HepG2 (cell line): Measurements from ENCODE around the gene TRMT112. TPM values are rescaled to one million over a fixed set of nuclear protein-coding genes. Genes with fewer than 3 reads are reported as not detected.
A peak's percentile ranks its signal among the peaks of the same experiment; 100 is the strongest.

ENCODE experiments used
- BRF2 ChIP-seq: sonication (generic); formaldehyde crosslinking; IDR thresholded peaks from 2 replicates; pipeline ENCODE4 v1.8.1; 2022; ENCODE audit warnings: mild to moderate bottlenecking, missing genetic modification reagents
- GABPA ChIP-seq, 2 experiments: IDR thresholded peaks; 2 replicates each; pipeline ENCODE4 v1.6.1; 2011 to 2016; ENCODE audit warnings: low read depth in 2 of 2, low read length in 1 of 2, missing biosample characterization in 1 of 2, missing genetic modification characterization in 1 of 2
- HOXD1 ChIP-seq: sonication (generic); formaldehyde crosslinking; IDR thresholded peaks from 2 replicates; pipeline ENCODE4 v1.5.0; 2020; ENCODE audit warnings: missing genetic modification reagents
- JARID2 ChIP-seq: sonication (generic); formaldehyde crosslinking; IDR thresholded peaks from 2 replicates; pipeline ENCODE4 v1.8.1; 2023; ENCODE audit warnings: missing genetic modification reagents, inconsistent platforms; ENCODE audit not compliant: insufficient replicate concordance
- MTERF4 ChIP-seq: sonication (generic); formaldehyde crosslinking; IDR thresholded peaks from 2 replicates; pipeline ENCODE4 v1.8.0; 2023; ENCODE audit warnings: mild to moderate bottlenecking, missing genetic modification reagents
- MYNN ChIP-seq: sonication (generic); formaldehyde crosslinking; IDR thresholded peaks from 2 replicates; pipeline ENCODE4 v1.4.0; 2020; ENCODE audit warnings: mild to moderate bottlenecking, low read depth, missing genetic modification reagents
- NFE2L1 ChIP-seq: sonication (generic); formaldehyde crosslinking; IDR thresholded peaks from 2 replicates; pipeline ENCODE4 v1.4.0; 2020; ENCODE audit warnings: missing genetic modification reagents, mild to moderate bottlenecking, borderline replicate concordance
- SMAD1 ChIP-seq: sonication (generic); formaldehyde crosslinking; IDR thresholded peaks from 2 replicates; pipeline ENCODE4 v1.4.0; 2020; ENCODE audit warnings: missing genetic modification reagents, low read depth, mild to moderate bottlenecking, borderline replicate concordance
- SMARCE1 ChIP-seq: fragments of 450-650 bp; IDR thresholded peaks from 2 replicates; pipeline ENCODE4 v1.6.1; 2017; ENCODE audit warnings: borderline replicate concordance
- TAF1 ChIP-seq: sonication (generic); formaldehyde crosslinking; IDR thresholded peaks from 2 replicates; pipeline ENCODE4 v1.4.0; 2020; ENCODE audit warnings: missing genetic modification reagents
- TCF12 ChIP-seq, 2 experiments: fragments of 450-650 bp in 1 of 2; sonication (generic) in 1 of 2; formaldehyde crosslinking in 1 of 2; IDR thresholded peaks; 2 replicates each; pipeline versions ENCODE4 v1.6.1 to v1.8.0; 2017 to 2022; ENCODE audit warnings: antibody characterized with exemption in 1 of 2, mild to moderate bottlenecking in 1 of 2, missing genetic modification reagents in 1 of 2, moderate library complexity in 1 of 2
- TEF ChIP-seq: sonication (generic); formaldehyde crosslinking; IDR thresholded peaks from 2 replicates; pipeline ENCODE4 v1.5.0; 2020; ENCODE audit warnings: missing genetic modification reagents
- ZNF30 ChIP-seq: sonication (generic); formaldehyde crosslinking; IDR thresholded peaks from 2 replicates; pipeline ENCODE4 v1.5.0; 2020; ENCODE audit warnings: mild to moderate bottlenecking, missing genetic modification reagents
- ZNF407 ChIP-seq: sonication (generic); formaldehyde crosslinking; IDR thresholded peaks from one replicate; pipeline ENCODE4 v1.5.1; 2020; ENCODE audit warnings: mild to moderate bottlenecking, missing genetic modification reagents; ENCODE audit errors: not compliant biosample characterization
- ZNF44 ChIP-seq: sonication (generic); formaldehyde crosslinking; IDR thresholded peaks from 2 replicates; pipeline ENCODE4 v1.5.1; 2020; ENCODE audit warnings: mild to moderate bottlenecking, missing genetic modification reagents
- ZNF501 ChIP-seq: sonication (generic); formaldehyde crosslinking; IDR thresholded peaks from 2 replicates; pipeline ENCODE4 v1.5.1; 2020; ENCODE audit warnings: mild to moderate bottlenecking, moderate library complexity, missing genetic modification reagents
- ZNF552 ChIP-seq: sonication (generic); formaldehyde crosslinking; IDR thresholded peaks from 2 replicates; pipeline ENCODE4 v1.9.0; 2022; ENCODE audit warnings: missing genetic modification reagents, mild to moderate bottlenecking, borderline replicate concordance
- ZSCAN12 ChIP-seq: sonication (generic); formaldehyde crosslinking; IDR thresholded peaks from 2 replicates; pipeline ENCODE4 v1.9.0; 2021; ENCODE audit warnings: mild to moderate bottlenecking, missing genetic modification reagents
- polyA plus RNA-seq, 8 experiments: library from polyadenylated mRNA; depleted of rRNA in 3 of 8; stranded (reverse) in 7 of 8; unstranded in 1 of 8; fragments of >200 nt; fragmentation: Illumina TruSeq in 4 of 8; extraction: Trizol in 4 of 8; gene quantifications; 2 replicates each; pipeline versions ENCODE4 v1.2.1 to v1.2.3, GENCODE V29; 2011 to 2016; ENCODE audit warnings: low read depth in 4 of 8, missing spikeins in 1 of 8, mixed read lengths in 1 of 8; ENCODE audit not compliant: insufficient read depth in 1 of 8
- total RNA-seq, 5 experiments: library from RNA; depleted of rRNA; stranded (reverse); fragments of >200 nt; fragmentation: Illumina TruSeq; extraction: Trizol; gene quantifications; 2 replicates each; pipeline ENCODE4 v1.2.3, GENCODE V29; 2016; ENCODE audit warnings: low read depth in 1 of 5

Gene TRMT112
- total and polyA plus RNA-seq, 2 of the 13 experiments (the other 11 are each of a cell fraction or from before 2014, with no cell fraction given) = 186 to 409 TPM

- TF ChIP-seq ZNF407 (CRISPR knock-in tag) = no peak
- TF ChIP-seq JARID2 = no peak
- no peak for TF ChIP-seq ZNF501 (CRISPR knock-in tag)
- TF ChIP-seq ZNF30 (CRISPR knock-in tag) = no peak
- no peak for TF ChIP-seq NFE2L1 (CRISPR knock-in tag)
- TF ChIP-seq HOXD1 = no peak
- no peak for TF ChIP-seq MTERF4 (CRISPR knock-in tag)
- no peak for TF ChIP-seq SMARCE1
- no peak for TF ChIP-seq BRF2 (CRISPR knock-in tag)
- TF ChIP-seq SMAD1 (CRISPR knock-in tag) = no peak
- TF ChIP-seq ZNF44 = no peak
- TF ChIP-seq MYNN (CRISPR knock-in tag) = no peak
- TF ChIP-seq ZNF552 (CRISPR knock-in tag) = no peak
- no peak for TF ChIP-seq TAF1 (CRISPR knock-in tag)
- TF ChIP-seq ZSCAN12 (CRISPR knock-in tag) = no peak
- TF ChIP-seq GABPA (IDR thresholded peaks at IDR 0.05; ENCODE audit: low read depth, low read length) = no peak
- TF ChIP-seq GABPA (CRISPR knock-in tag; IDR thresholded peaks at IDR 0.05; ENCODE audit: low read depth) = peak; percentile 29; the same call in 1 of the 2 replicates
- TF ChIP-seq TCF12 (IDR thresholded peaks at IDR 0.05) = no peak
- TF ChIP-seq TCF12 (CRISPR knock-in tag; IDR thresholded peaks at IDR 0.05) = peak; percentile 65; the same call in 1 of the 2 replicates
- no peak for TF ChIP-seq TEF (CRISPR knock-in tag)
These were observed 10.3 kb downstream of the TRMT112 start (continued) for GRCh38 chr11:64306876-64307622.
